ENCODE measurements around the gene CD226.

DNA sequence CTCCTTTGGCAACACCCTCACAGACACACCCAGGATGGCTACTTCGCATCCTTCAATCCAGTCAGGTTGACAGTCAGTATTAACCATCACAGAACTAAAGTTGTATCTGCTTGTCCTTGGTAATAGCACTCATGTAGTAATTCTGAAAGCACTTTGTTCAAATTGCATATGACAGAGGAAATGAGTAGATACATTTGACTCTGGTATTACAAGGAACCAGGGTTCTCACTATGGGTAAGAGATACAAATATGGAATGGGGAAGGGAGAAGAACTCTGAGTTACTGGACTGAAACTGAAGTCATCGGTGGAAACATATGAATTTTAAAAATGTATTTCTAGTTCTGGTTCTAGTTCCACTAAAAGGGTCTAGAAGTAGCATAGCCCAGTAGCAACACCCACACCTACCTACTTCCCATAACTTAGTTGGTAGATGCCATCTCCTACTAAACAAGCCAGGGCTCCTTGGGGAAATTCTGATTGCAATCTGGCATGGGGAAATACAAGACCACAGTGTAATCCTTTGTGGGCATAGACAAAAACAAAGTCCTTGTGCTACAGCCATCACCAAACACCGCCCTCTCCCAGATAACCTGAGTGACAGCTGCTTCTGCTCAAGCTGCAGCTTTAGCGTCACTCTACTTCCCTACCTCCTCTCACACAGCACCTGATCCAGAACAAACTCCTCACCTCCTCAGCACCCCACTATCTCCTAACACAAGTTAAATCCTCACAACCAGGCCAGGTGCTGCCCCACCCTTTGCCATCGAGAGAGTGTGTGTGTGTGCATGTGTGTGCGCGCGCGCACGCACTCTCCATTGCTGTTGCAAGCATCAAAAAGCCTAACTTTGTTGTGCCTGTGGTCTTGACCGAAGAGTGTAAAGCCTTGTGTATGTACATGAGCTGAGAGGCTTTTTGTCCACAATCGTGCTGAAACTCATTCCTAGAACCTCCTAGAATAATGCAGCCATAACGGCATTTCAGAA, 31.4 kb upstream of the CD226 start:
- TF ChIP-seq EZH2phosphoT487 (IDR thresholded peaks at IDR 0.05; ENCODE audit: insufficient read depth, low read depth) (no peak), EZH2 (IDR thresholded peaks at IDR 0.05; ENCODE audit: insufficient read depth, poor library complexity, severe bottlenecking) (no peak)

All from GM23248 (cell line).